Mucosa of descending colon (tissue), 3 donors: Measurements from ENCODE around the gene IKZF3. TPM values are rescaled to one million over a fixed set of nuclear protein-coding genes. Genes with fewer than 3 reads are reported as not detected.
"Not testable (repeated sequence)": the region's sequence is repeated elsewhere in the genome, so short reads cannot be mapped to it uniquely, and the experiment has no call there.

Experiments
- ATAC-seq: fragments of 200-7000 bp; cut with Tn5 transposase; one replicate; pipeline ENCODE4 v1.9.1; 2020; ENCODE audit warnings: mild to moderate bottlenecking, moderate library complexity
- DNase-seq, 3 donors: peaks; one replicate each; pipeline ENCODE4 v3.0.0-alpha.2; 2020
- H3K36me3 ChIP-seq: fragments of 200-600 bp; one replicate; pipeline ENCODE4 v1.8.0; 2021; ENCODE audit warnings: low read depth, mild to moderate bottlenecking
- H3K4me1 ChIP-seq: fragments of 200-600 bp; one replicate; pipeline ENCODE4 v1.8.0; 2021; ENCODE audit warnings: low read depth, mild to moderate bottlenecking
- H3K4me3 ChIP-seq: fragments of 200-600 bp; one replicate; pipeline ENCODE4 v1.8.0; 2021; ENCODE audit warnings: mild to moderate bottlenecking
- H3K9me3 ChIP-seq: fragments of 200-600 bp; one replicate; pipeline ENCODE4 v1.8.0; 2021; ENCODE audit warnings: mild to moderate bottlenecking
- CTCF ChIP-seq: fragments of 200-600 bp; IDR thresholded peaks from one replicate; pipeline ENCODE4 v1.8.0; 2022; ENCODE audit warnings: antibody characterized with exemption, mild to moderate bottlenecking
- intact Hi-C, 2 donors: fragments of 100-400 bp; cut with DNase I in 1 of 2; cut with micrococcal nuclease in 1 of 2; formaldehyde crosslinking; loops; one replicate each; pipeline versions ENCODE4 v1.11.0 to v1.11.1; 2022; cut with DNase I, micrococcal nuclease
- total RNA-seq, 3 donors: library from RNA; stranded (reverse); fragmentation: NEBNext Ultra II Directional in 2 of 3; extraction: Animal tissue kit (Norgen Biotek cat#: 25700) in 2 of 3; gene quantifications; one replicate each; pipeline versions ENCODE4 v1.2.1 to v1.2.4, GENCODE V29; 2021 to 2023
- donor health status: DM: no; HTN: no; CAD: no; lungs with moderate emphysema.
- donor health status: DM: no; HTN: no; CAD: no.
- donor health status: DM: no; HTN: yes; CAD: no.

IKZF3 gene
- total RNA-seq, 3 donors from 2014 or later, result 3.5 to 5.3 (median 4.6) TPM

GRCh38 chr17:39852239-39852638 is 11.9 kb downstream of the IKZF3 start:
- no peaks in the 10 kb centered on the region for H3K4me1 ChIP-seq
- no peak for ATAC-seq
- TF ChIP-seq CTCF, result no peak
- intact Hi-C loops, result no loop called here
- H3K9me3 ChIP-seq, result no peaks in the 10 kb centered on the region
- no peaks in the 10 kb centered on the region for H3K36me3 ChIP-seq
- no peak for DNase-seq
- H3K4me3 ChIP-seq, result no peak overlapping the region

GRCh38 chr17:39850186-39850585 is 13.9 kb downstream of the IKZF3 start:
- ATAC-seq, DNase-seq, H3K36me3 ChIP-seq, H3K4me3 ChIP-seq, H3K9me3 ChIP-seq, intact Hi-C loops, H3K4me1 ChIP-seq: not testable (repeated sequence)

- intact Hi-C loops, result no loop called here
- no peak for TF ChIP-seq CTCF
- H3K9me3 ChIP-seq, result no peaks in the 10 kb centered on the region
- H3K4me3 ChIP-seq, result no peak overlapping the region
- no peak for DNase-seq
- H3K4me1 ChIP-seq, result no peaks in the 10 kb centered on the region
- peak; percentile 29 for ATAC-seq
- no peaks in the 10 kb centered on the region for H3K36me3 ChIP-seq
Observed at GRCh38 chr17:39848600-39848999, 15.5 kb downstream of the IKZF3 start.

GRCh38 chr17:39846205-39846604 is 17.9 kb downstream of the IKZF3 start:
- TF ChIP-seq CTCF, result no peak
- ATAC-seq (no peak), DNase-seq (no peak)
- Histone ChIP-seq H3K9me3 (no peaks in the 10 kb centered on the region), H3K36me3 (no peaks in the 10 kb centered on the region), H3K4me3 (no peak overlapping the region), H3K4me1 (no peaks in the 10 kb centered on the region)
- intact Hi-C loops, result no loop called here

GRCh38 chr17:39845052-39845846 is 18.9 kb downstream of the IKZF3 start:
- H3K4me3 ChIP-seq, result no peak overlapping the region
- no peaks in the 10 kb centered on the region for H3K9me3 ChIP-seq
- DNase-seq (no peak), ATAC-seq (no peak)
- intact Hi-C loops, result no loop called here
- no peak for TF ChIP-seq CTCF
- H3K4me1 ChIP-seq, result no peaks in the 10 kb centered on the region
- H3K36me3 ChIP-seq, result no peaks in the 10 kb centered on the region

- ATAC-seq, result no peak
- no peak for TF ChIP-seq CTCF
Observed at GRCh38 chr17:39841134-39841683, 22.9 kb downstream of the IKZF3 start.

More at GRCh38 chr17:39841134-39841683, 22.9 kb downstream of the IKZF3 start:
- Histone ChIP-seq H3K4me1 (no peaks in the 10 kb centered on the region), H3K36me3 (no peaks in the 10 kb centered on the region), H3K9me3 (peaks cover 11% of the 10 kb centered on the region), H3K4me3 (no peak overlapping the region)
- intact Hi-C loops, result no loop called here
- DNase-seq, result no peak
